Psoas muscle (tissue), 8 donors: ENCODE measurements around the gene TMEM163. TPM values are rescaled to one million over a fixed set of nuclear protein-coding genes. Genes with fewer than 3 reads are reported as not detected.

Experiments used
- ATAC-seq, 4 donors: fragments of 200-7000 bp; cut with Tn5 transposase; one replicate each; pipeline ENCODE4 v1.9.1; 2020; ENCODE audit warnings: moderate library complexity in 3 of 4, mild to moderate bottlenecking in 2 of 4
- DNase-seq, 2 donors: peaks; one replicate each; pipeline ENCODE4 v3.0.0-alpha.2; 2020
- H3K27ac ChIP-seq: fragments of 200-600 bp; one replicate; pipeline ENCODE4 v1.8.0; 2022
- H3K27me3 ChIP-seq, 3 donors: fragments of 200-600 bp in 1 of 3; one replicate each; pipeline versions ENCODE4 v1.6.1 to v1.8.0; 2013 to 2022; ENCODE audit warnings: low read length in 2 of 3, mild to moderate bottlenecking in 2 of 3, moderate library complexity in 1 of 3; ENCODE audit not compliant: insufficient read depth in 3 of 3
- H3K36me3 ChIP-seq, 2 donors: fragments of 200-600 bp in 1 of 2; one replicate each; pipeline versions ENCODE4 v1.6.1 to v1.8.0; 2013 to 2022; ENCODE audit warnings: low read depth in 1 of 2, mild to moderate bottlenecking in 1 of 2, moderate library complexity in 1 of 2; ENCODE audit not compliant: insufficient read depth in 1 of 2
- H3K4me1 ChIP-seq: fragments of 200-600 bp; one replicate; pipeline ENCODE4 v1.8.0; 2022
- H3K4me3 ChIP-seq: fragments of 200-600 bp; one replicate; pipeline ENCODE4 v1.8.0; 2022; ENCODE audit warnings: mild to moderate bottlenecking
- H3K9me3 ChIP-seq: fragments of 200-600 bp; one replicate; pipeline ENCODE4 v1.8.0; 2022
- WGBS, 3 donors: extraction: QIAGEN DNeasy Blood & Tissue Kit; methylation state at CpG; one replicate each; pipeline versions ENCODE4 v1.1.6 to v1.1.7; 2013; 5-methylcytosine and 5-hydroxymethylcytosine counted together
- intact Hi-C, 2 donors: fragments of 100-400 bp; cut with DNase I; formaldehyde crosslinking; loops; one replicate each; pipeline versions ENCODE4 v1.11.0 to v1.14.2; 2022
- polyA plus RNA-seq, 3 donors: library from polyadenylated mRNA; stranded (reverse); fragments of 200-250 nt; gene quantifications; one replicate each; pipeline ENCODE4 v1.2.3, GENCODE V29; 2013
- total RNA-seq, 4 donors: library from RNA; stranded (reverse); fragmentation: NEBNext Ultra II Directional in 2 of 4; extraction: Animal tissue kit (Norgen Biotek cat#: 25700) in 2 of 4; gene quantifications; one replicate each; pipeline versions ENCODE4 v1.2.1 to v1.2.4, GENCODE V29; 2021 to 2023
- TF ChIP-seq, protein P1 (sequence below): fragments of 200-600 bp; IDR thresholded peaks from one replicate; pipeline ENCODE4 v1.8.0; 2022; ENCODE audit warnings: antibody characterized with exemption
- donor health status: healthy with polysubstance abuse.
- donor health status: DM: no; HTN: no; CAD: no; lungs with moderate emphysema.
- donor health status: Bipolar disorder and iron deficiency.
- donor health status: healthy.
- donor health status: DM: yes; HTN: yes; CAD: no.
- donor health status: DM: no; HTN: no; CAD: no.
- donor health status: DM: no; HTN: no; CAD: no.
- donor health status: DM: yes; HTN: yes; CAD: no.

TMEM163 gene
- total and polyA plus RNA-seq, 7 donors = 0.17 to 0.52 (median 0.28) TPM; not detected in 1

DNA sequence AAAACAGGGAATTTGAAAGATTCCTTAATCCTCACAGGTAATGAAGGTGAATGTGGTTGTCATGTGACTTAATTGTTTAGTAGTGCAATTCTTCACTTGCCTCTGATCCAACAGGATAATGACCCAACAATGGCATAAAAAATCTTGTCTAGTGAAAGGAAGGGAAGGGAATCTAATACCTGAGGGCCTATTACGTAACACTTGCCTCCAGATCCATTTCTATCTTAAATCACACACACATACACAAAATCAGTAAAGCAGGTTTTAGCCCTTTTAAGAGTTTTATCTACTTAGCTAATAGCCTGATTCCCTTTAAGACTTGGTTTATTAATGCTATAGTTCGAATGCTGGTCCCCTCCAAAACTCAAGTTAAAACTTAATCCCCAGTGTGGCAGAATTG, 118.6 kb downstream of the TMEM163 start:
- no peaks in the 10 kb centered on the region for H3K4me1 ChIP-seq
- no peaks in the 10 kb centered on the region for H3K36me3 ChIP-seq
- no peak overlapping the region for H3K27ac ChIP-seq
- no peaks in the 10 kb centered on the region for H3K9me3 ChIP-seq
- no peak overlapping the region for H3K4me3 ChIP-seq
- no peaks in the 10 kb centered on the region for H3K27me3 ChIP-seq
- DNase-seq (no peak), ATAC-seq (no peak)
- WGBS, 3 donors = 70 to 86% (median 77%) methylated on average over 2 of the region's 2 CpGs
- TF ChIP-seq, protein P1, sequence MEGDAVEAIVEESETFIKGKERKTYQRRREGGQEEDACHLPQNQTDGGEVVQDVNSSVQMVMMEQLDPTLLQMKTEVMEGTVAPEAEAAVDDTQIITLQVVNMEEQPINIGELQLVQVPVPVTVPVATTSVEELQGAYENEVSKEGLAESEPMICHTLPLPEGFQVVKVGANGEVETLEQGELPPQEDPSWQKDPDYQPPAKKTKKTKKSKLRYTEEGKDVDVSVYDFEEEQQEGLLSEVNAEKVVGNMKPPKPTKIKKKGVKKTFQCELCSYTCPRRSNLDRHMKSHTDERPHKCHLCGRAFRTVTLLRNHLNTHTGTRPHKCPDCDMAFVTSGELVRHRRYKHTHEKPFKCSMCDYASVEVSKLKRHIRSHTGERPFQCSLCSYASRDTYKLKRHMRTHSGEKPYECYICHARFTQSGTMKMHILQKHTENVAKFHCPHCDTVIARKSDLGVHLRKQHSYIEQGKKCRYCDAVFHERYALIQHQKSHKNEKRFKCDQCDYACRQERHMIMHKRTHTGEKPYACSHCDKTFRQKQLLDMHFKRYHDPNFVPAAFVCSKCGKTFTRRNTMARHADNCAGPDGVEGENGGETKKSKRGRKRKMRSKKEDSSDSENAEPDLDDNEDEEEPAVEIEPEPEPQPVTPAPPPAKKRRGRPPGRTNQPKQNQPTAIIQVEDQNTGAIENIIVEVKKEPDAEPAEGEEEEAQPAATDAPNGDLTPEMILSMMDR = no peak
- intact Hi-C loops = no loop called here

DNA sequence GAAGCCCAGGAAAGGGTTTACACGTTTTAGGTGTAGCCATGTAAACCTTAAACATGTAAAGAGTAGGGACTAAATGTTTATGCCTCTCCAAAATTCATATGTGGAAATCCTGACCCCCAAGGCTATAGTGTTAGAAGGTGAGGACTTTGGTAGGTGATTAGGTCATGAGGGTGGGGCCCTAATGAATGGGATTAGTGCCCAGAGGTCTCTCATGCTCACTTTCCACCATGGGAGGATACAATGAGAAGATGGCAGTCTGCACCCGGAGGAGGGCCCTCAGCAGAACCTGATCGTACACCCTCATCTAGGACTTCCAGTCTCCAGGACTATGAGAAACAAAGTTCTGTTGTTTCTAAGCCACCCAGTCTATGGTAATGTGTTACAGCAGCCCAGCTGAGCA, 119.6 kb downstream of the TMEM163 start:
- Histone ChIP-seq H3K27ac (no peak overlapping the region), H3K4me3 (no peak overlapping the region), H3K4me1 (no peaks in the 10 kb centered on the region), H3K36me3 (no peaks in the 10 kb centered on the region), H3K9me3 (no peaks in the 10 kb centered on the region), H3K27me3 (no peaks in the 10 kb centered on the region)
- TF ChIP-seq, protein P1 = no peak
- no peak for DNase-seq
- 78 to 87% (median 81%) methylated on average over 3 of the region's 3 CpGs for WGBS, 3 donors
- intact Hi-C loops = no loop called here
- no peak for ATAC-seq

DNA sequence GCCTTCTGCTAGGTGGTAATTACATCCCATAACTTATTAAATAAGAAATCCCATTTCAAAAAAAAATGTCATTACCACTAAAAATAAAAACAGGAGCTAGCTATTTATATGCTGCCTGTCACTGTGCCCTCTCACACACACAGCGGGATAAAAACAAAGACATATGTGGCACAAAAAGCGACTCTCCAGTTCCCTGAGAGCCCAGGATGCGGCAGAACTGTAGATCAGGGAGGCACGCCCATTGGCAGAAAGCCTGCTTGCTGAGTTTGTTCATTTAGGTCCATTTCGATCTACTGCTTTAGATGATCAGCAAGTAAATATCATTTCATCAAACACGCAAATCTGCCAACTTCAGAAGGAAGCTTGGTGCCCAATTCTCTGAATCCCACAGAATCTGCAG, 124.4 kb downstream of the TMEM163 start:
- intact Hi-C loops = no loop called here
- WGBS, 3 donors = 62 to 69% (median 64%) methylated on average over 6 of the region's 6 CpGs

DNA sequence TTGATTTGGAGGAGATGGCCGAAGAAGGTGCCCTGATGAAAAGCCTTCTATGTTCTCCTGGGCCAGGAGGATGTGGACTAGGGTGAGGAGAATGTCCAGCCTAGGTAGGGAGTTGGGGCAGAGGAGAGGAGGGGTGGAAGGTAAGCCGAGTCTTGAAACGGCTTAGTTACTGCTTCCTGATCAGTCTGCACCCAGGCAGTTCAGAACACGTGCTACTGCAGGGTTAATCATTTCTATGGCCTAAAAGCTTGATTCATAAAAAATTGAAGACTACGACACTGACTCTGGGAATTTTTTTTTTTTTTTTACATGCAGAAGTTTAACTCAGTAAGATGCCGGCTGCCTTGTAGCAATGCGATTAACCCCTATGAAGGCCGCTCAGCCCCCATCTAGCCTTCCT, 125.3 kb downstream of the TMEM163 start:
- intact Hi-C loops = no loop called here
- Histone ChIP-seq H3K27me3 (no peaks in the 10 kb centered on the region), H3K4me1 (no peaks in the 10 kb centered on the region), H3K9me3 (peaks cover 6% of the 10 kb centered on the region), H3K4me3 (no peak overlapping the region), H3K27ac (no peak overlapping the region), H3K36me3 (no peaks in the 10 kb centered on the region)
- 74 to 77% (median 76%) methylated on average over 8 of the region's 8 CpGs for WGBS, 3 donors
- TF ChIP-seq, protein P1 = no peak
- DNase-seq = no peak
- no peak for ATAC-seq

More for the DNA sequence above, 124.4 kb downstream of the TMEM163 start:
- H3K27ac ChIP-seq = no peak overlapping the region
- DNase-seq (no peak), ATAC-seq (no peak)
- no peaks in the 10 kb centered on the region for H3K4me1 ChIP-seq
- H3K9me3 ChIP-seq = peaks cover 6% of the 10 kb centered on the region
- H3K36me3 ChIP-seq = no peaks in the 10 kb centered on the region
- no peak overlapping the region for H3K4me3 ChIP-seq
- no peaks in the 10 kb centered on the region for H3K27me3 ChIP-seq
- TF ChIP-seq, protein P1 = no peak

DNA sequence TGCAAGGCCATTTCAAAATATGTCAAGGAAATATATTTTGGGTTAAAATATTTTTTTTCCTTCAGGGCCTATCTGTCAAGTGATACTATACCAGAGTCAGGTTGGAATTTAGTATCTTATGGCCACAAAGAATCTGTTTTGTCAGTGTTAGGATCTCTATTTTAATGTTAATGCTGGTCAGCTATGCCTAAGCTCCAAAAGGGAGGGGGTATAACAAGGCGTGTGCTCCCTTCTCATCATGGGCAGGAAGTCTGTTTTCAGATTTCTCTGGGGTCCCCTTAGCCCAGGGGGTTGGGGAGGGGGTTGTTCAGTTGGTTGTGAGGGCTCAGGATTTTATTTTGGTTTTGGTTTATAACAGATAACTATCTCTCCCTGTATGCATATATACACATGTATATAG, 126.4 kb downstream of the TMEM163 start:
- TF ChIP-seq, protein P1 = no peak
- ATAC-seq = no peak
- no peaks in the 10 kb centered on the region for H3K36me3 ChIP-seq
- intact Hi-C loops = no loop called here
- H3K27ac ChIP-seq = no peak overlapping the region
- H3K27me3 ChIP-seq = no peaks in the 10 kb centered on the region
- no peak overlapping the region for H3K4me3 ChIP-seq
- DNase-seq = no peak
- no peaks in the 10 kb centered on the region for H3K4me1 ChIP-seq
- WGBS, 3 donors = 59% methylated on average over 1 of the region's 1 CpG
- H3K9me3 ChIP-seq = peaks cover 6% of the 10 kb centered on the region
